GM19467 (cell line): ENCODE results near the gene RBMY1D.
"Not testable (repeated sequence)": the region's sequence is repeated elsewhere in the genome, so short reads cannot be mapped to it uniquely, and the experiment has no call there.

Experiments
- ATAC-seq: cut with Tn5 transposase; IDR thresholded peaks from one replicate; pipeline ENCODE4 v1.9.1; 2021; ENCODE audit warnings: mild to moderate bottlenecking, moderate library complexity; ENCODE audit not compliant: unreplicated experiment

RBMY1D gene

DNA sequence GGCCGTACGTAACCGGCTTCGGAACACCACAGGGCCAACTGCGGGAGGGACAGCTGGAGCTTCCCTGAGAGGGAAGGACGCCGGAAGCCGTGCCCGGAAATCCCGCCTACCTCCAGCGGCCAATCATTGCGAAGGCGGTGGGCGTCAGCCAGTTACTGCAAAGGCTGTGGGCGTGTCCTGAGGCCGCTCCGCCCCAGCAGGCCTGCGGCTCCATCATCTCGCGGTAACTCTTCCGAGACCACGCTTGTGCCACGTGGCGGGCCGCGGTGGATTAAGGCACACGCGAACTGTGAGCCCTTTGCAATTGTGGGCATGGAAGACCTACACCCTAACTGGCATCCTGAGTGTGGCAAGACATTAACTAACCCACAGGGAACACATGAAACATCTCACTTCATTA, at the start of gene RBMY1D:
Gene RBMY1D (minus strand): TSS at position 101 of the 400 bp plus-strand sequence. CDS start 2,013 bp downstream, outside the sequence.
- not testable (repeated sequence) for ATAC-seq

DNA sequence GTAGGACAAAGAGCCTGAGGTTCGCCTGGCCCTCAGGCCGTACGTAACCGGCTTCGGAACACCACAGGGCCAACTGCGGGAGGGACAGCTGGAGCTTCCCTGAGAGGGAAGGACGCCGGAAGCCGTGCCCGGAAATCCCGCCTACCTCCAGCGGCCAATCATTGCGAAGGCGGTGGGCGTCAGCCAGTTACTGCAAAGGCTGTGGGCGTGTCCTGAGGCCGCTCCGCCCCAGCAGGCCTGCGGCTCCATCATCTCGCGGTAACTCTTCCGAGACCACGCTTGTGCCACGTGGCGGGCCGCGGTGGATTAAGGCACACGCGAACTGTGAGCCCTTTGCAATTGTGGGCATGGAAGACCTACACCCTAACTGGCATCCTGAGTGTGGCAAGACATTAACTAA, 23.6 kb upstream of the RBMY1D start, which contains the start of gene RBMY1E:
Gene RBMY1E (minus strand): TSS at position 101 of the 400 bp plus-strand sequence. CDS start 1,978 bp downstream, outside the sequence.
- not testable (repeated sequence) for ATAC-seq

DNA sequence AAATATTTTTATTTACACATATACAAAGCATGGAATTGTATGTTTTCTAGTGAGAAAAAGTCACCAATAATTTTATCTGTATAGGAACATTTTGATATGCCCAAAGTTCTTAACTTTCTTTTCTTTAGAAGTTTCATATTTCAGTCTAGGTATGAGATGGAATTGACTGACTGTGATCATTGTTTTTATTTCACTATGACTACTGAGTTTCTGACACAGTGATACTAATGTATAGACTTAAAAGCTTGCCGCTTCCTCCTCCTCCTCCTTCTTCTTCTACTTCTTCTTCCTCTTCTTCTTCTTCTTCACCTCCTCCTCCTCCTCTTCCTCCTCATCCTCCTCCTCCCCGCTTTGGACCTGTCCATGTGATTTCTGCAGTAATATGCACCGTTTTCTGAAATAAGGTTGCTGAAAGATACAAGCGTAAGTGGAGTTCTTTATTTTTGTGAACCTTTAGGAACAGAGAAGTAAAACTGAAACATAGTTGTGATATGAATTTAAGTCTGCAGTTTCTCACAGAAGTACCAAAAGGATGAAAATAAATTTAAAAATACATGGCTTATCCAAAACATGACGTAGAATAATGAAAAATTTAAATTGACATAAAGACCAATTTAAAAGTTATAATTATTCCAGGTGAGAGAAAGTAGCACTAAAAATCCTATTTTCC, 24.8 kb downstream of the RBMY1D start:
- not testable (repeated sequence) for ATAC-seq

DNA sequence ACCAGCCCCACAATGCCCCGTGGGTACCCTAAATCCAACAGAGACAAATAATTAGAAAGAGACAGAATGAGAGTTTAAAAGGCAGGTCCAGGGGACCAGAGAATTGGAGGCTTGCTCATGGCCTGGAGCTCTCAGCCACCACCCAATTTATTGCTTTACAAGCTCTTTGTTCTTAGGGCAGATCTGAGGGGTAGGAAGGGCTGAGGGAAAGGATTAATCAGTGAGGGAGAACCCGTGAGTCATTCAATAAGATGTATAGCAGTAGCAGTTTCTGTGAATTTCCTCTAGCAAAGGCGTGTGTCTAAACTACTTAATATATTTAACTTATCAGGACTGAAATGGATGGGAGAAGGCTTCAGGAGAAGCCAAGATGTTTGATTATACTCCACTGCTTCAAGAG, 48.8 kb downstream of the RBMY1D start:
- ATAC-seq = no peak

DNA sequence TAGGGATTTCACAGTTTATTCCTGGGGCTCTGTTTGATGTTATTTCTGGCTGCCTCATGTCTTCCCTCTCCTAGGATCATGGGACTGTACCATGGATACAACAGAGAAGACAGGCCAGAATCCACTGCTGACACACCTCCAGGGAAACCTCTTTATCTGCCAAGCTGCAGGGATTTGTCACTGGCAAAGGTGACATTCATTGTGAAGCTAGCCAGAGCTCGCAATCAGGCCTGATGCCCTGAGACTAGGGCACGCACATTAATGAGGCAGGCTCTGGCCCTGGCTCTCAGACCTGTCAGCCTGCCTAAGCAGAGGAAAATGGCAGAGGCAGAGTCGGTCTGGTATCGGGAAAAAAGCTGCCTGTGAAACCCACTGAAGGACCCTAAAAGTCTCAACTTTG, 52.2 kb downstream of the RBMY1D start:
- ATAC-seq = no peak

DNA sequence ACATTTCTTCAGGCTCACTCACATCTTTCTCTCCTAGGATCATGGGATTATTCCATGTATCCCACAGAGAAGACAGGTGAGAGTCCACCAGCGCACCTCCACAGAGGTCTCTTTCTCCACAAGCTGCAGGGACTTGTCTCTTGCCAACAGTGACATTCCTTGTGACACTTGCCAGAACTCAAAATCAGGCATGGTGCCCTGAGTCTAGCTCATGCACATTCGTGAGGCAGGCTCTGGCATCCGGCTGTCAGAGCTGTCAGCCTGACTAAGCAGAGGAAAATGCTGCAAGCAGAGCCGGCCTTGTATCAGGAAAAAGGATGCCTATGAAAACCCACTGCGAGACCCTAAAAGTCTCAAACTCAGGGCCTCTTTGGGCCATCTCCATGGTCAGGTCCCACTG, 54.8 kb downstream of the RBMY1D start:
- ATAC-seq = no peak

DNA sequence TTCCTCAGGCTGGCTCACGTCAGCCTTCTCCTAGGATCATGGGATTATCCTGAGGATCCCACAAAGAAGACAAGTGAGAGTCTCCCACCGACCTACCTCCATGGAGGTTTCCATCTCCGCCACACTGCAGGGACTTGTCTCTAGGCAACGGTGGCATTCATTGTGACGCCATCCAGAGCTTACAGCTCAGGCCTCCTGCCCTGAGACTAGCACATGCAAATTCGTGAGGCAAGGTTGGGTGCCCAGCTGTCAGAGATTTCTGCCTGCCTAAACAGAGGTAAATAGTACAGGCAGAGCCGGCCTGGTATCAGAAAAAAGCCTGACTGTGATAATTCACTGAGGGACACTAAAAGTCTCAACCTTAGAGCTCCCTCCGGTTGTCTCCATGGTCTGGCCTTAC, 58.0 kb downstream of the RBMY1D start:
- ATAC-seq = no peak

DNA sequence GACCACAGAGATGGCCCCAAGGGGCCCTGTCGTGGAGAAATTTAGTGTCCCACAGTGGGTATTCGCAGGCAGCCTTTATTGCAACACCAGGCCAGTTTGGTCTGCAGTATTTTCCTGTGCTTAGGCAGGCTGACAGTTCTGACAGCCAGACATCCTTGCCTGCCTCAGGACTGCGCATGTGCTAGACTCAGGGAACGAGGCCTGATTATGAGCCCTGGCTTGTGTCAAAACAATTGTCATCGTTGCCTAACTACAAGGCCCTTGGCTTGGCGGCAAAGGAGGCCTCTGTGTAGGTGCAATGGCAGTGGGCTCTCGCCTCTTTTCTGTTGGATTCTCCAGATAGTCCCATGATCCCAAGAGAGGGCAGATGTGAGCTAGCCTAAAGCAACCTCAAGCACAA, 59.3 kb downstream of the RBMY1D start:
- no peak for ATAC-seq
